ENCODE results near the gene SPRYD3. TPM values are rescaled to one million over a fixed set of nuclear protein-coding genes. Genes with fewer than 3 reads are reported as not detected.
A peak's percentile ranks its signal among the peaks of the same experiment; 100 is the strongest.

SPRYD3 gene
- total RNA-seq, 4 donors from 2014 or later, result 15.9 to 75.5 (median 28.9) TPM

- Histone ChIP-seq H3K4me3 (no peak overlapping the region), H3K27ac (no peak overlapping the region), H3K9me3 (no peaks in the 10 kb centered on the region), H3K36me3 (no peaks in the 10 kb centered on the region), H3K27me3 (no peaks in the 10 kb centered on the region), H3K4me1 (peaks cover 0 to 8% of the 10 kb centered on the region in 2 donors)
- DNase-seq, result no peak
- TF ChIP-seq CTCF (IDR thresholded peaks at IDR 0.05) (no peak), POLR2A (IDR thresholded peaks at IDR 0.05) (no peak)
- intact Hi-C loops (cut with DNase I; ENCODE audit: low total_unique reads), result no loop called here
Measured at GRCh38 chr12:53101931-53102781, 23.0 kb upstream of the SPRYD3 start.

- DNase-seq, result no peak
- H3K27ac ChIP-seq, result no peak overlapping the region
- TF ChIP-seq POLR2A (IDR thresholded peaks at IDR 0.05) (no peak), CTCF (IDR thresholded peaks at IDR 0.05) (no peak)
- H3K27me3 ChIP-seq, result no peaks in the 10 kb centered on the region
- H3K4me3 ChIP-seq, result no peak overlapping the region
- peaks cover 0 to 11% of the 10 kb centered on the region in 2 donors for H3K4me1 ChIP-seq
- no peaks in the 10 kb centered on the region for H3K36me3 ChIP-seq
- intact Hi-C loops (cut with DNase I; ENCODE audit: low total_unique reads), result no loop called here
- H3K9me3 ChIP-seq, result no peaks in the 10 kb centered on the region
Measured at GRCh38 chr12:53101266-53101665, 22.1 kb upstream of the SPRYD3 start.

- TF ChIP-seq POLR2A (IDR thresholded peaks at IDR 0.05), result no peak
- TF ChIP-seq CTCF (IDR thresholded peaks at IDR 0.05), result no peak
- Histone ChIP-seq H3K4me3 (no peak overlapping the region), H3K27me3 (no peaks in the 10 kb centered on the region), H3K9me3 (no peaks in the 10 kb centered on the region), H3K4me1 (peaks cover 0 to 11% of the 10 kb centered on the region in 2 donors), H3K36me3 (no peaks in the 10 kb centered on the region), H3K27ac (no peak overlapping the region)
- intact Hi-C loops (cut with DNase I; ENCODE audit: low total_unique reads), result no loop called here
- no peak for DNase-seq
Measured at GRCh38 chr12:53100466-53101151, 21.4 kb upstream of the SPRYD3 start.

- TF ChIP-seq CTCF (IDR thresholded peaks at IDR 0.05), result peak; percentile 94 to 100 (median 96)
- TF ChIP-seq POLR2A (IDR thresholded peaks at IDR 0.05), result peak in 1 of 2 donors; percentile 24
- peak; percentile 95 to 96 for DNase-seq
- intact Hi-C loops (cut with DNase I; ENCODE audit: low total_unique reads), result loop anchor here (2.0 kb wide), 1 partner anchor 32 kb away; no protein-coding TSS in a partner anchor
- Histone ChIP-seq H3K36me3 (no peaks in the 10 kb centered on the region), H3K27me3 (no peaks in the 10 kb centered on the region), H3K4me1 (peaks cover 0 to 11% of the 10 kb centered on the region in 2 donors), H3K27ac (peak overlapping the region; percentile 94 to 95), H3K4me3 (peak overlapping the region; percentile 60 to 80), H3K9me3 (no peaks in the 10 kb centered on the region)
Measured at GRCh38 chr12:53099071-53099882, 20.1 kb upstream of the SPRYD3 start.

Data from uterus (tissue), 4 donors.